ENCODE measurements around the gene IFNA5. TPM values are rescaled to one million over a fixed set of nuclear protein-coding genes. Genes with fewer than 3 reads are reported as not detected.

Gene IFNA5
- not detected in 2 replicates for polyA plus RNA-seq

DNA sequence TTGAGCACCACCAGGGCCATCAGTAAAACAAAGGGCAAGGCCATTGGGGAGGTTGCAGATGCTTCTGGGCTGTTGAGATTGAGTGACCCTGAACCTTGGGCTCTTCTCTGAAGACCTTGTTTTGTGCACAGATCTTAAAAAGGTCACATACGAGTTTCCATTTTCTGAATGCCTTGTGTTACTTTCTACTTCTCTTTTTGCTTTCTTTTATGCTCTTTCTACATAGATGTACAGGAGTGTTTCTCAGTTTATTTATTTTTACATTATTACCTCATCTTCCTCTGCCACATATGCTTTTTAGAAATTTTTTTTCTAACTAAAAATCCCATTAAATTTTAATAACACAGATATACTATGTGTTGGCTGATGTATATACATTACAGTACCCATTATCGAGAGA is at the start of gene IFNA5:
IFNA5 (minus strand) TSS at position 101 of the 400 bp plus-strand sequence; CDS start at position 44, 57 bp downstream.

DNA sequence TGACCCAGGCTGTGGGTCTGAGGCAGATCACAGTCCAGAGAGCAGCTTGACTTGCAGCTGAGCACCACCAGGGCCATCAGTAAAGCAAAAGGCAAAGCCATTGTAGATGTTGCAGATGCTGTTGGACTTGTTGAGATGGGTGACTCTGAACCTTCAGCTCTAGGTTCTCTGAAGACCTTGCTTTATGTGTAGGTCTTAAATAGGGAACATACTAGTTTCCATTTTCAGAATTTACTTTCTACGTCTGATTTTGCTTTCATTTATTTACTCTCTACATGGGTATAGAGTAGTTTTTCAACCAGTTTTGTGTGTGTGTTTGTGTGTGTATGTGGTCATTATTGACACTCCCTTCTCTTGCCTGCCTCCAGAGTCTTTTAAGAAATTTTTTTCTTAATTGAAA is 45.7 kb upstream of the IFNA5 start, which contains the start of gene IFNA6:
IFNA6 (minus strand) TSS at position 101 of the 400 bp plus-strand sequence; CDS start at position 101, 0 bp downstream.

DNA sequence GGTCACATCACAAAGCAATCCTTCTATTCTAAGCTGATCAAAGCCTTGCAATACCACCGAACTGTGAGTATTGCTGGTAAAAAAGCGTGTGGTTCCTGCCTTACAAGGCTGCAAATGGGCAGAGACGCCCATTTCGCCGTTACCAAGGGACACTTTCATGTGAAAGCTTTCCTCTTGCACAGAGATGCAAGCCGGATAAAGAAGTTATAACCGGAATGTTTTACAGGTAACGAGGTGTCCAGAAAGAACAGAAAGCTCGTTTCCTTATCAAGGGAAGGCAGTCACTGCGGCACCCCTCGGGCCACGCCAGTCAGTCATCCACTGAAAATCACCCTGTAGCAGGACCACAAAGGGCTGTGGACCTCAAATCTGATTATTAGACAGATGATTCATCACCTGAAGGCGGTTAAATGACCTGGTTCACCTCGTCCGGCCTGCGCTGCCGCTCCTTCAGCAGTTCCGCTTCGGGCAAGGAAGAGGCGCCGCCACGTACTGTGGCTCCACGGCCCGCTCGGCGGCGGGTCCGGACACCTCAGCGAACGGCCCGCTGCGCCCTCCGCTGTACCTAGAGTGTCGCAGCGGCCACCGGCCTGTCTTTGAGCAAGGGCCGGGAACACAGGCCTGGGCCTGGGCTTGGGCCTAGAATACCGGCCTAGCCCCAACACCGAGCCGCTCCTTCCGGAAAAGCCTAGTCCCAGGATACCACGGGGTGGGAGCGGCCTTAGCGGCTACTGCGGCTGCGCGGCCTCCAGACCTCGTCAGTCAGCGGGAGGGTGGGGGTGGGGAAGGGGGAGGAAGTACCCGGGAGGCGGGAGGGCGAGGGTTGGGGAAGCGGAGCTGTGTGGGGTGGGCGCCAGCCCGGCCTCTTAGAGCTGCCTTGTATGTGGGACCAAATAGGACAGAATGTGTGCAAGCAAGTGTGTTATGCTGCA is 29.9 kb upstream of the IFNA5 start, which contains the start of gene KLHL9:
KLHL9 (minus strand) TSS at position 704 of the 932 bp plus-strand sequence; CDS start at position 159, 545 bp downstream.

Other genes starting within 250 kb of the IFNA5 start
- gene IFNB1, start 227.4 kb downstream of the IFNA5 start, polyA plus RNA-seq: not detected in 2 replicates
- 0.54 TPM in 1 of 2 replicates, not detected in the other for gene IFNW1, start 163.5 kb downstream of the IFNA5 start, polyA plus RNA-seq
- gene IFNA21, start 138.7 kb downstream of the IFNA5 start, polyA plus RNA-seq: not detected in 2 replicates
- gene IFNA4, start 117.7 kb downstream of the IFNA5 start, polyA plus RNA-seq: not detected in 2 replicates
- not detected in 2 replicates for gene IFNA7, start 103.1 kb downstream of the IFNA5 start, polyA plus RNA-seq
- gene IFNA10, start 98.2 kb downstream of the IFNA5 start, polyA plus RNA-seq: not detected in 2 replicates
- not detected in 2 replicates for gene IFNA16, start 88.0 kb downstream of the IFNA5 start, polyA plus RNA-seq
- gene IFNA17, start 77.1 kb downstream of the IFNA5 start, polyA plus RNA-seq: not detected in 2 replicates
- not detected in 2 replicates for gene IFNA14, start 65.3 kb downstream of the IFNA5 start, polyA plus RNA-seq
- 14.5 and 18.2 TPM in 2 replicates for gene KLHL9, start 30.1 kb upstream of the IFNA5 start, polyA plus RNA-seq
- gene IFNA6, start 45.6 kb upstream of the IFNA5 start, polyA plus RNA-seq: not detected in 2 replicates
- not detected in 2 replicates for gene IFNA13, start 62.7 kb upstream of the IFNA5 start, polyA plus RNA-seq
- 0.22 TPM in 1 of 2 replicates, not detected in the other for gene IFNA2, start 80.1 kb upstream of the IFNA5 start, polyA plus RNA-seq
- gene IFNA8, start 103.8 kb upstream of the IFNA5 start, polyA plus RNA-seq: not detected in 2 replicates
- not detected in 2 replicates for gene IFNA1, start 135.1 kb upstream of the IFNA5 start, polyA plus RNA-seq
- not detected in 2 replicates for gene IFNE, start 177.0 kb upstream of the IFNA5 start, polyA plus RNA-seq

Data from Purkinje cell (primary cell).